Sigmoid colon (tissue), 7 donors: Measurements from ENCODE around the gene FAM50B. TPM values are rescaled to one million over a fixed set of nuclear protein-coding genes. Genes with fewer than 3 reads are reported as not detected.

ENCODE experiments used
- DNase-seq: peaks from one replicate; pipeline ENCODE4 v3.0.0-alpha.2; 2019
- H3K27ac ChIP-seq, 4 donors: fragments of 200-600 bp; sonication (generic); one replicate each; pipeline ENCODE4 v1.5.1; 2016 to 2019; ENCODE audit warnings: mild to moderate bottlenecking in 1 of 4
- H3K27me3 ChIP-seq, 3 donors: fragments of 200-600 bp; sonication (generic); one replicate each; pipeline ENCODE4 v1.5.1; 2019; ENCODE audit warnings: mild to moderate bottlenecking in 1 of 3
- H3K36me3 ChIP-seq, 4 donors: fragments of 200-600 bp; sonication (generic); one replicate each; pipeline ENCODE4 v1.5.1; 2016 to 2019
- H3K4me1 ChIP-seq, 4 donors: fragments of 200-600 bp; sonication (generic); one replicate each; pipeline ENCODE4 v1.5.1; 2017 to 2019
- H3K4me3 ChIP-seq, 4 donors: fragments of 200-600 bp; sonication (generic); one replicate each; pipeline ENCODE4 v1.5.1; 2017 to 2019; ENCODE audit warnings: mild to moderate bottlenecking in 2 of 4, moderate library complexity in 1 of 4
- H3K9me3 ChIP-seq, 4 donors: fragments of 200-600 bp in 3 of 4; sonication (generic) in 3 of 4; one replicate each; pipeline versions ENCODE4 v1.5.1 to v1.6.1; 2013 to 2019
- CTCF ChIP-seq, 4 experiments: fragments of 450-650 bp in 3 of 4; fragments of 200-600 bp in 1 of 4; IDR thresholded peaks; one replicate each; pipeline ENCODE4 v1.5.1; 2016 to 2019; ENCODE audit warnings: antibody characterized with exemption in 4 of 4, mild to moderate bottlenecking in 3 of 4, moderate library complexity in 2 of 4
- EP300 ChIP-seq, 4 donors: sonication (generic); formaldehyde crosslinking; IDR thresholded peaks; one replicate each; pipeline ENCODE4 v1.6.1; 2017; ENCODE audit warnings: antibody characterized with exemption in 4 of 4
- POLR2A ChIP-seq, 2 donors: fragments of 450-650 bp; IDR thresholded peaks; one replicate each; pipeline ENCODE4 v1.6.1; 2016; ENCODE audit warnings: antibody characterized with exemption in 2 of 2, mild to moderate bottlenecking in 2 of 2, moderate library complexity in 2 of 2
- POLR2AphosphoS5 ChIP-seq, 4 donors: sonication (generic); formaldehyde crosslinking; IDR thresholded peaks; one replicate each; pipeline ENCODE4 v1.6.1; 2017; ENCODE audit warnings: antibody characterized with exemption in 4 of 4
- WGBS, 2 donors: extraction: QIAGEN DNeasy Blood & Tissue Kit; methylation state at CpG; one replicate each; pipeline ENCODE4 v1.1.7; 2013; 5-methylcytosine and 5-hydroxymethylcytosine counted together
- intact Hi-C: fragments of 100-400 bp; cut with DNase I; formaldehyde crosslinking; loops from one replicate; pipeline ENCODE4 v1.15.1; 2023
- polyA plus RNA-seq, 3 donors: library from polyadenylated mRNA; stranded (reverse); fragments of 200-250 nt; gene quantifications; one replicate each; pipeline ENCODE4 v1.2.3, GENCODE V29; 2013
- total RNA-seq, 4 donors: library from RNA; depleted of rRNA; stranded (reverse); fragments of >200 nt; gene quantifications; one replicate each; pipeline ENCODE4 v1.1.0, GENCODE V29; 2016
- donor health status: healthy with polysubstance abuse.
- donor health status: Bipolar disorder and iron deficiency.
- donor health status: healthy.

The FAM50B gene
- total and polyA plus RNA-seq, 7 donors = 2.5 to 16.1 (median 9.6) TPM

- intact Hi-C loops = no loop called here
- DNase-seq = no peak
- H3K36me3 ChIP-seq = no peaks in the 10 kb centered on the region
- WGBS, 2 donors = 63 to 65% methylated on average over 2 of the region's 2 CpGs
- no peaks in the 10 kb centered on the region for H3K27me3 ChIP-seq
- H3K4me3 ChIP-seq = no peak overlapping the region
- no peaks in the 10 kb centered on the region for H3K9me3 ChIP-seq
- H3K27ac ChIP-seq = no peak overlapping the region
- H3K4me1 ChIP-seq = peaks cover 0 to 23% (median 17%) of the 10 kb centered on the region in 4 donors
- no peak for TF ChIP-seq POLR2AphosphoS5 (IDR thresholded peaks at IDR 0.05)
- no peak for TF ChIP-seq EP300 (IDR thresholded peaks at IDR 0.05)
- TF ChIP-seq POLR2A (IDR thresholded peaks at IDR 0.05) = no peak
- no peak for TF ChIP-seq CTCF (IDR thresholded peaks at IDR 0.05)
Measured at GRCh38 chr6:3811191-3811590, 38.0 kb upstream of the FAM50B start.

- intact Hi-C loops = no loop called here
- no peak for DNase-seq
- Histone ChIP-seq H3K36me3 (no peaks in the 10 kb centered on the region), H3K4me1 (peaks cover 0 to 23% (median 17%) of the 10 kb centered on the region in 4 donors), H3K27ac (no peak overlapping the region), H3K9me3 (no peaks in the 10 kb centered on the region), H3K4me3 (no peak overlapping the region), H3K27me3 (no peaks in the 10 kb centered on the region)
- WGBS, 2 donors = 49 to 78% methylated on average over 3 of the region's 3 CpGs
- TF ChIP-seq POLR2AphosphoS5 (IDR thresholded peaks at IDR 0.05) (no peak), CTCF (IDR thresholded peaks at IDR 0.05) (no peak), EP300 (IDR thresholded peaks at IDR 0.05) (no peak), POLR2A (IDR thresholded peaks at IDR 0.05) (no peak)
Measured at GRCh38 chr6:3812596-3812995, 36.6 kb upstream of the FAM50B start.

- Histone ChIP-seq H3K27ac (peak overlapping the region in 1 of 4 donors; percentile 1), H3K27me3 (no peaks in the 10 kb centered on the region), H3K4me3 (no peak overlapping the region), H3K36me3 (no peaks in the 10 kb centered on the region), H3K9me3 (no peaks in the 10 kb centered on the region), H3K4me1 (peaks cover 0 to 21% (median 17%) of the 10 kb centered on the region in 4 donors)
- TF ChIP-seq POLR2AphosphoS5 (IDR thresholded peaks at IDR 0.05) (peak in 2 of 4 donors; percentile 16 to 44), EP300 (IDR thresholded peaks at IDR 0.05) (no peak)
- peak; percentile 75 for DNase-seq
- WGBS, 2 donors = 45 to 70% methylated on average over 13 of the region's 13 CpGs
- intact Hi-C loops = no loop called here
Measured at GRCh38 chr6:3813150-3813780, 35.9 kb upstream of the FAM50B start.

GRCh38 chr6:3813918-3814317 is 35.3 kb upstream of the FAM50B start:
- Histone ChIP-seq H3K4me3 (no peak overlapping the region), H3K9me3 (no peaks in the 10 kb centered on the region), H3K27ac (no peak overlapping the region), H3K36me3 (no peaks in the 10 kb centered on the region), H3K27me3 (no peaks in the 10 kb centered on the region), H3K4me1 (peaks cover 0 to 17% (median 10%) of the 10 kb centered on the region in 4 donors)
- no peak for DNase-seq
- WGBS, 2 donors = 95 to 96% methylated on average over 15 of the region's 15 CpGs
- no peak for TF ChIP-seq CTCF (IDR thresholded peaks at IDR 0.05)
- no peak for TF ChIP-seq EP300 (IDR thresholded peaks at IDR 0.05)
- TF ChIP-seq POLR2AphosphoS5 (IDR thresholded peaks at IDR 0.05) = no peak
- no peak for TF ChIP-seq POLR2A (IDR thresholded peaks at IDR 0.05)
- intact Hi-C loops = no loop called here

- Histone ChIP-seq H3K27me3 (no peaks in the 10 kb centered on the region), H3K36me3 (no peaks in the 10 kb centered on the region), H3K4me1 (peaks cover 0 to 17% (median 8%) of the 10 kb centered on the region in 4 donors), H3K27ac (no peak overlapping the region), H3K4me3 (no peak overlapping the region), H3K9me3 (no peaks in the 10 kb centered on the region)
- no peak for DNase-seq
- intact Hi-C loops = no loop called here
- 90% methylated on average over 2 of the region's 2 CpGs for WGBS, 2 donors
- no peak for TF ChIP-seq POLR2AphosphoS5 (IDR thresholded peaks at IDR 0.05)
- TF ChIP-seq POLR2A (IDR thresholded peaks at IDR 0.05) = no peak
- TF ChIP-seq EP300 (IDR thresholded peaks at IDR 0.05) = no peak
- TF ChIP-seq CTCF (IDR thresholded peaks at IDR 0.05) = no peak
Measured at GRCh38 chr6:3814539-3814938, 34.6 kb upstream of the FAM50B start.
